CD4-positive, alpha-beta T cell treated with Interleukin-4 for 1 hour (primary cell): ENCODE data around the gene KRTAP4-12.
"Not testable (repeated sequence)": the region's sequence is repeated elsewhere in the genome, so short reads cannot be mapped to it uniquely, and the experiment has no call there.

ENCODE experiments used
- DNase-seq, 2 donors: peaks; one replicate each; pipeline ENCODE4 v3.0.0-alpha.2; 2020 to 2022

KRTAP4-12 gene

DNA sequence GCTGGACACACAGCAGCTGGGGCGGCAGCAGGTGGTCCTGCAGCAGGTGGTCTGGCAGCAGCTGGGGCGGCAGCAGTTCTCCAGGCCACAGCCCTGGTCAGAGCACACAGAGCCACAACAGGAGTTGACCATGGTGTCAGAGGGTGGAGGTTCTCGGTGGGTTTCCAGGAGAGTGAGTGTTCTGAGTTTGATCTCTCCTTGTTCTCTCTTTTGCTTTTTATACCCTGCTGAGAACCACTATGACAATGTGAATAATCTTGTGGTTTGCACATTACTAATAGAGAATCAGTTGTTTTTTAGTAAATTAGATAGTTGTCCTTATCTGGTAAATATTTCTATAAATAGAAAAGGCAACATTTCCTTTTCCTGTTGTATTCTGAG, at the start of gene KRTAP4-12:
KRTAP4-12 (minus strand) TSS at position 192 of the 381 bp plus-strand sequence; CDS start at position 132, 60 bp downstream.
- not testable (repeated sequence) for DNase-seq

DNA sequence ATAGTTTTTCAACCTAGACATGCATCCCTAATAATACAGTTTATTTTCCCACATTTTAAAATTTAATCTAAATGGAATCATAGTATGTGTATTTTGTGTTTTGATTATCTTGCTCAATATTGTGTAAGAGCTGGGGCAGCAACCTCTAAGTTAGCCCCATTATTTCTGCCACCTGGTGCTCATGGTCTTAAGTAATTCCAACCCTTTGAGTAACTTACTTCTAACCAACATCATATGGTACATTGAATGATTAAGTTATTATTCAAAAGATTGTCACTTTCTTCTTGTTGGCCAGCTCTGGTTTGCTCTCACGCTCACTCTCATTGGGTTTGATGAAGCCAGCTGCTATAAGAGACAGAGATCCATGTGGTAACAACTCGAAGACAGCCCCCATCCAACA, 47.9 kb upstream of the KRTAP4-12 start:
- DNase-seq: no peak

DNA sequence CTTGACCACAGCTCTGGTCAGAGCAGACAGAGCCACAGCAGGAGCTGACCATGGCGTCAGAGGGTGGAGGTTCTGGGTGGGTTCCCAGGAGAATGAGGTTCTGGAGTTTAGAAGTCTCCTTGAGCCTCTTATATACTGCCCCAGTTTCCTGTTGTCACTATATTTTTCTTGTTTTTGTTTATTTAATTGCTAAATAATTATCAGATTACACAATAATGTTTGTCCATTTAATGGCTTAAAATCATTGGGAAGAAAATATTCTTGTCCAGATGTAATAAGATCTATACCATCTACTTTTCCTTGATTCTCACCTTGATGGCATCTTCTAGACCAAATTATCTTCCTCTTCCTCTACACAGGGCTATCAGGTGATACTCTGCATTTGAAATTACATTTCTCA, 44.1 kb upstream of the KRTAP4-12 start, which contains the start of gene KRTAP4-3:
KRTAP4-3 (minus strand) TSS at position 101 of the 400 bp plus-strand sequence; CDS start at position 52, 49 bp downstream.
- DNase-seq: no peak

DNA sequence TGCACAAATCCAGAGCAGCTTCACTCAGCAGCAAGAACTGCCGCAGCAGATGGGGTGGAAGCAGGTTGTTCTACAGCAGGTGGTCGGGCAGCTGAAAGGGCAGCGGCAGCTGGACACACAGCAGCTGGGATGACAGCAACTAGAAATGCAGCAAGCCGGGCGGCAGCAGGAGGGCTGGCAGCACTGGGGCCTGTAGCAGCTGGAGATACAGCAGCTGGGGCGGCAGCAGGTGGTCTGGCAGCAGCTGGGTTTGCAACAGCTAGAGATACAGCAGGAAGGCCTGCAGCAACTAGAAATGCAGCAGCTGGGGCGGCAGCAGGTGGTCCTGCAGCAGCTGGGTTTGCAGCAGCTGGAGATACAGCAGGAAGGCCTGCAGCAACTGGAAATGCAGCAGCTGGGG, 43.6 kb upstream of the KRTAP4-12 start:
- no peak for DNase-seq

DNA sequence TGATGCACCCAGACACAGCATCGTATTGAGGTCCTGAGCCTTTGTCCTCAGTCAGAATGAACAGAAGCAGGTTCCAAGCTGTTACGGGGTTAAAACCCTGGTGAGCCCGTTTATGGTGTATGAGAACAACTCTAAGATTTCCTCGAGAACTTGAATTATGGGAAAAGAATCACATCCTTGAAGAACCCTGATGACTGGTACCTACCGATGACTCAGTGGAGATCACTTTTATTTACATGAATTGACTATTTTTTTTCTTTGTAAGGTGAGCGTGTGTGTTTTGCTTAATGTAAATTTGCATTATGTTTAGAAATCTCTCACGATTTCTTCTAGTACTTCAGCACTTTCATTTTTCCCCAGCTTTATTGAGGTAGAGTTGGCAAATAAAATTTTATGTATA, 39.8 kb upstream of the KRTAP4-12 start:
- no peak for DNase-seq

DNA sequence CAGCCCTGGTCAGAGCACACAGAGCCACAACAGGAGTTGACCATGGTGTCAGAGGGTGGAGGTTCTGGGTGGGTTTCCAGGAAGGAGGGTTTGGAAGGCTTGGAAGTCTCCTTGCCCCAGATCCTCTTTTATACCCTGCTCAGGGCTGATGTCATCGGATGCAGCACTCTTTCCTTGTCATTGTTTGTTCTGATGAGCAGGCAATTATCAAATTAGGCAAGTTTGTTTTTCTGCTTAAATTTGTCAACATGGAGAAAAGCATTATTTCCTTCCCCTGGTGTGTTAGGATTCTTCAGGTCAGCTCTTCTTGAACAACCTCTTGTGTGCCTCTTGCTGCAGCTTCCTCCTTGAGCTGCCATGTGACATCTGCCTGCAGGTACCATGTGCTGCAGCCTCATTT, 36.7 kb upstream of the KRTAP4-12 start, which contains the start of gene KRTAP4-4:
KRTAP4-4 (minus strand) TSS at position 101 of the 400 bp plus-strand sequence; CDS start at position 44, 57 bp downstream.
- DNase-seq: no peak

DNA sequence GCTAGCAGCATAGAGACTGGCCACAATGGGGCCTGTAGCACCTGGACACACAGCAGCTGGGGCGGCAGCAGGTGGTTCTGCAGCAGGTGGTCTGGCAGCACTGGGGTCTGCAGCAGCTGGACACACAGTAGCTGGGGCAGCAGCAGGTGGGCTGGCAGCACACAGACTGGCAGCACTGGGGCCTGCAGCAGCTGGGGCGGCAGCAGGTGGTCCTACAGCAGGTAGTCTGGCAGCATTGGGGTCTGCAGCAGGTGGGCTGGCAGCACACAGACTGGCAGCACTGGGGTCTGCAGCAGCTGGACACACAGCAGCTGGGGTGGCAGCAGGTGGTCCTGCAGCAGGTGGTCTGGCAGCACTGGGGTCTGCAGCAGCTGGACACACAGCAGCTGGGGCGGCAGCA, 36.2 kb upstream of the KRTAP4-12 start:
- not testable (repeated sequence) for DNase-seq

DNA sequence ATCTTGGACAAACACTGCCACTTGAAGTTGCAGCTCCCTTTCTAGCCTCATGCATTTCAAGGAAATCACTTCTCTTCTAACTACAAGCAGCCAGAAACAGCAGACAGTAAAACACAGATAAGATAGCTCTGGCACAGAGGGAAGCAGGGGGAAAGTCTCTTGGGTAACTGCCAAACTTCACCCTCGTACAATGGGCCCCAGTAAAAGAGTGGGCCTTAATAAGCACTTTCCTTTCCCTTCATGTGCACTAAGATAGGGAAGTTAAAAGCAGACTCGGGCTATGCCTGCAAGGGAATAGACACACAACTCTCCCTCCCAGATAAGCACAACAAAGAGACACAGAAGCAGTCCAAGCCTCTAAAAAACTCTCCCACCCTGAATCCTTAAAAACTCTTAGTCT, 29.9 kb upstream of the KRTAP4-12 start:
- no peak for DNase-seq

DNA sequence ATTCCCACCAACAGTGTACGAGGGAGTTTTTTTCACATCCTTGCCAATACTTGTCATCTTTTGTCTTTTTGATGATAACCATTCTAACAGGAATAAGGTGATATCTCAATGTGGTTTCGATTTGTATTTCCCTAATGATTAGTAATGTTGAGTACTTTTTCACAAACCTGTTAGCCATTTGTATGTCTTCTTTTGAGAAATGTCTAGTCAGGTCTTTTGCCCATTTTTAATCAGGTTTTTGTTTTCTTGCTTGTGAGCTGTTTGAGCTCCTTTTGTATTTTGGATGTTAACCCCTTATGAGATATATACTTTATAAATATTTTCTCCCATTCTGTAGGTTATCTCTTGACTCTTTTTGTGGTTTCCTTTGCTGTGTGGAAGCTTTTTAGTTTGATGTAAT, 27.5 kb upstream of the KRTAP4-12 start:
- DNase-seq: no peak

DNA sequence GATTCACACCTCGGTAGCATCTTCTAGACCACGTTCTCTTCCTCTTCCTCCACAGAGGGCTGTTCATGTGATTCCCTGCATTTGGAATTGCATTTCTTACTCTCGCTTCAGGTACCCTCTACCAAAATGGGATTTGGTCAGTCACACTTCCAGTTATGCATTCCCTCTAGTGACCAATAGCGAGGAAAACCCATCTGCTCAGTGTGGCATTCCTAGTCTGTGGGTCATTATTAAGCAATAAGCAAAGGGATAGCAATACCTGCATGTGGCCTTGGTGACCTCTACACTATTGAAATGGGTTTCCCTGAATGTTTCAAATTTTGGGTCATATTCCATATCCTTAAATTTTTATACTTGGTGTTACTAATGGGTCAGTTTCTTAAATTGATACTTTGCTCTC, 26.0 kb upstream of the KRTAP4-12 start:
- DNase-seq: no peak

DNA sequence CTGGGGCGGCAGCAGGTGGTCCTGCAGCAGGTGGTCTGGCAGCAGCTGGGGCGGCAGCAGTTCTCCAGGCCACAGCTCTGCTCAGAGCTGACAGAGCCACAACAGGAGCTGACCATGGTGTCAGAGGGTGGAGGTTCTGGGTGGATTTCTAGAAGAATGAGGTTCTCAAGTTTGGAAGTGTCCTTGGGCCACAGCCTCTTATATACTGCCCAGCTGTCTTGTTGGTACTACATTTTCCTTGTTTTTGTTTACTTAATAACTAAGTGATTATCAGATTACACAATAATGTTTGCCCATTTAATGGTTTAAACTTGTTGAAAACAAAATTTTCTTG, 25.6 kb upstream of the KRTAP4-12 start, which contains the start of gene KRTAP4-5:
KRTAP4-5 (minus strand) TSS at position 174 of the 334 bp plus-strand sequence; CDS start at position 116, 58 bp downstream.
- DNase-seq: no peak

DNA sequence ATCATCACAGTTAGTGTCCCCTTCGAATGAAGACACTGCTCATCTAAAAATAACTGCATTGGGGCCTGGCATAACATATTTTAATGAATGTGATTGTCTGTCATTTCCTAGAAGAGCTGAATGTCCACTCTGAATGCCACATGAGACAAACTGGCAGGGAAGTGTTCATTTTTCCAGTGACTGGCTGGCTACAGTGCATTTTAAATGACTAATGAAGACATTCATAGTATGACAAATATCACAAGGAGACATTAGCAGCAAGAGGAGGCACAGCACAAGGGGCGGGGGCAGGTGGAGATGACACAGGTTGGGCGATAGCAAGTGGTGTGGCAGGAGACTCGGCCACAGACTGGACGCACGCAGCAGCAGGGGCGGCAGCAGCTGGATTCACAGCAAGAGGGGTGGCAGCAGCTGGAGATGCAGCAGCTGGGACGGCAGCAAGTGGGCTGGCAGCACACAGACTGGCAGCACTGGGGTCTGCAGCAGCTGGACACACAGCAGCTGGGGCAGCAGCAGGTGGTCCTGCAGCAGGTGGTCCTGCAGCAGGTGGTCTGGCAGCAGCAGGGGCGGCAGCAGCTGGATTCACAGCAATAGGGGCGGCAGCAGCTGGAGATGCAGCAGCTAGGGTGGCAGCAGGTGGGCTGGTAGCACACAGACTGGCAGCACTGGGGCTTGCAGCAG, 25.1 kb upstream of the KRTAP4-12 start:
- DNase-seq: not testable (repeated sequence)

DNA sequence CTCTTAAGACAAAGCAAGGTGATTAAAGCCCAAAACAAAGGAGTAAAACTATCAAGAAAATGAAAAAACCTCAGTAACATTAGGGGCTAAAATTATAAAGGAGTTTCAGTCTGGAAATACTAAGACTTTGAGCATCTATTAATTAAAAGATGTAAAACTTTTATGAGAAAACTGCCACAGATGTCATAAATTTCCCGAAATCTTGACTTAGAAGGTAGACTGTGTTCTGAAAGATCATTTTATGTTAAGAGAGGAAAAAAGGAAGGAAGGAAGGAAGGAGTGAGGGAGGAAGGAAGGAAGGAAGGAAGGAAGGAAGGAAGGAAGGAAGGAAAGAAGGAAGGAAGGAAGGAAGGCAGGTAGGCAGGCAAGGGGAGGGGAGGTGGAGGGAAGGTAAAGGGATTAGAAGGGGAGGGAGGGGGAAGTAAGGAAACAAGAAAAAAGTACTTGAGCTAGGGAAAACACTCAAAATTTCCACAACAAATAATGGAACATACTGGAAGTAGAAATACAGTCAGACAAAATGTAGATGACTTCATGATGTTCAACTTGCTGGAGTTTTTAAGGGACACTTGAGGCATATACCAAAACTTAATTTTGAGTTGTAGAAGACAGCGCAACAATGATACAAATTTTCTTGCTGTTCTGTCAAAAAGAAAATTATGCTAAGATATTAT, 23.7 kb upstream of the KRTAP4-12 start:
- no peak for DNase-seq

DNA sequence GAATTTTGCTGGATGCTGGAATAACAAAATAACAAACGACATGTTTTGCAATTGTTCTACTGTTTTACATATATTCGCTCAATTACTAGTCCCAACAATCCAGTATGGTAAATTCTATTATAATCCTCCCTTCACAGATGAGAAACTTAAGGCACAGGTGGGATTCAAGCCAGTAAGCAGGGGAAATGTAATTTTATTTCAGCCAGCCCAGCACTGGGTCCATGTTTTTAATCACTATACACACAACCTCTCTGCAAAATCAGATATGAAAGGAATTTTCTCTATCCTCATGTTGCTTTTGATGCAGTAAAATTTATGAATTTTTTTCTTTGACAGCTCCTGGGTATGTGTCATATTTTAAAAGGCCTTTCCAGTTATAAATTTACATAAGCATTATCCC, 21.3 kb upstream of the KRTAP4-12 start:
- DNase-seq: no peak

DNA sequence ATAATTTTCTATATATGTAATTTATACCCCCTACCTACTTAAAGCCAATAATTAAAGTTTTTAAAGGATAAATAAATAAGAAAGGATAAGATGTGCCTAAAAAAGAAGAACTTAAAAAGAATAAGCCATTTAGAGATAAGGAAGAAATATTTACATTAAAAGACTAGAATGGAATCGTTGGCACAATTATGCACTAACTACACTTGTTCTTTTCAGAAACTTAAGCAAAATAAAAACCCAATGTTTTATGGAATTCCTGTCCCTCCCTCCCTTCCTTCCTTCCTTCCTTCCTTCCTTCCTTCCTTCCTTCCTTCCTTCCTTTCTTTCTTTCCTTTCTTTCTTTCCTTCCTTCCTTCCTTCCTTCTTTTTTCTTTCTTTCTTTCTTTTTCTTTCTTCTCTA, 20.9 kb upstream of the KRTAP4-12 start:
- no peak for DNase-seq

DNA sequence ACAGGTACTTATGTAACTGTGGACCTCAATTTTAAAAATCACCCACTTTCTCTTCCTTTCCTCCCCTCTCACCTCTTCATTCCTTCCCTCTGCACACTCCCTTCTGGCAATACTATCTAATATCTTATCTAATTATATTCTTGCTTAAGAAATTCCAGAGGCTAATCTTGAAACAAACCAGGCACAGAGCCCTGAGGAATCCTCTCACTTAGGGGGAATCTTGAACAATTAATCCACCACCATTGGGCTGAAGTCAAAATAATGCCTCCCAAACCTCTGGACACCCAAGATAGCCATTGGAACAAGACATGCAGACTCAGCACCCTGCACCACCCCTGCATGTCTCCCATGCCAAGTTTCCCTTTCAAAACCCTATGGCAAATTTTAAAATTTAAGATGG, 17.4 kb upstream of the KRTAP4-12 start:
- DNase-seq: no peak

DNA sequence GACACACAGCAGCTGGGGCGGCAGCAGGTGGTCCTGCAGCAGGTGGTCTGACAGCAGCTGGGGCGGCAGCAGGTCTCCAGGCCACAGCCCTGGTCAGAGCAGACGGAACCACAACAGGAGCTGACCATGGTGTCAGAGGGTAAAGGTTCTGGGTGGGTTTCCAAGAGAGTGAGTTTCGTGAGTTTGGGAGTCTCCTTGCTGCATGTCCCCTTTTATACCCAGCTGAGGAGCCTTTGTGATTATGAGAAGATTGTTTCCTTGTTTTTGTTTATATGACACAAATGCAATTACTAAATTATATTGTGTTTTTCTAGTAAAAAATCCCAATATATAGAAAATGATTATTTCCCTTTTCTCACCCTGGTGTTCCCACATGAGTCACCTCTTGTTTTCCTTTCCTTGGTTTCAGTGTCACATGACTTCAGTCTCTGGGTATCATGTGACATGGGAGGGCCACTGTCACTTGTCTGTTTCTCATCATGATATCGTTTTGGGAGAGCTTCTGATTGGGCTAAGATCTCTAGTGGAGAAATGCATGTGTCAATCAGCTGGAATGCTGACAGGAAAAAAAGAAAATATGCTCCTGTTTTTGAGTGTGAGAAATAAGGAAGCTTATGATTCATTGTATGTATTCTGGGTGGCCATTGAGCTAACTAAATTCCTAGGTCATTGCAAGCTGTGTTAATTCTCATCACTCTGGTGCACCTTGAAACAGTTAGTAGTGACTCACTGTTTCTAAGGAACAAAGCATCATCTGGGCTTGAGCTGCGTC, 16.6 kb upstream of the KRTAP4-12 start, which contains the start of gene KRTAP4-6:
KRTAP4-6 (minus strand) TSS at position 185 of the 772 bp plus-strand sequence; CDS start at position 128, 57 bp downstream.
- DNase-seq: no peak

DNA sequence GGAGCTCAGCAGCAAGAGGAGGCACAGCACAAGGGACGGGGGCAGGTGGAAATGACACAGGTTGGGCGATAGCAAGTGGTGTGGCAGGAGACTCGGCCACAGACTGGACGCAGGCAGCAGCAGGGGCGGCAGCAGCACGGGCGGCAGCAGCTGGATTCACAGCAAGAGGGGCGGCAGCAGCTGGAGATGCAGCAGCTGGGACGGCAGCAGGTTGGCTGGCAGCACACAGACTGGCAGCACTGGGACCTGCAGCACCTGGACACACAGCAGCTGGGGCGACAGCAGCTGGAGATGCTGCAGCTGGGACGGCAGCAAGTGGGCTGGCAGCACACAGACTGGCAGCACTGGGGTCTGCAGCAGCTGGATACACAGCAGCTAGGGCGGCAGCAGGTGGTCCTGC, 15.9 kb upstream of the KRTAP4-12 start:
- DNase-seq: not testable (repeated sequence)

DNA sequence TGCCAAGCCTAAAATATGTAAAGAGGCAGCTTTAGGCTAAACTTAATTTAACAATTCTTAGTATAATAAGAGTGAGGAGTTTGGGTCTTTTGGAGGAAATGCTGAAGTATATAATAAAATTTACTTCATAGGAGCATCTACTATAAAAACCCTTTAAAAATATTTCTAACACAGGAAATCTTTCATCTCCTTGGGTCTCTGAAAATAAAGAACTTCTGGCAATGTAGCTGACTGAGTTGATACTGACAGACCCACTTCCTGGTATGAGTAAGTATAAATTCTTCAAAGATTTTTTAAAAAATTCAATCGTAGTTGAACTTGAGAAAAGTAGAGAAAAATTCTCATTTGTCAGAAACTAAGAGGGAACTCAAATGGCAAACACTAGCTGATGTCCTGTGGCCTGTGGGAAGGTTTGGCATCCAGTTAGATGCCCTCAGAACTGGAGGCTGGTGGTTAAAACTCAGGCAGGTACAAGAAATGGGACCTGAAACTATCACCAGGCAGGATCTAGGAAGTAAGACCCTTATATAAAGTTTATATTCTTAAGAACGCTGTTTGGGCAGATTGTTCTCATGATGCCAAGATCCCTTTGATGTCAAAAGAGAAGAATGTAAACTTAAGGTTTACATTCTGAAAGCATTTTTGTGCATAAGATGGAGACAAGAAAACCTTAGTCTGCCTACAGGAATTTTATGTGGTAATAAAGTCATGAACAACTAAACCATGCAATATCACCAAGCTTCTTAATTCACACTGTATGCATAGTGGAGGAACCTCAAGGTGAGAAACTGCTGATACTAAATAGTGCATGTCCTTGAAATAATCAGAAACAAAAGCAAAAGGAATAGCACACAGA, 10.1 kb upstream of the KRTAP4-12 start:
- no peak for DNase-seq

DNA sequence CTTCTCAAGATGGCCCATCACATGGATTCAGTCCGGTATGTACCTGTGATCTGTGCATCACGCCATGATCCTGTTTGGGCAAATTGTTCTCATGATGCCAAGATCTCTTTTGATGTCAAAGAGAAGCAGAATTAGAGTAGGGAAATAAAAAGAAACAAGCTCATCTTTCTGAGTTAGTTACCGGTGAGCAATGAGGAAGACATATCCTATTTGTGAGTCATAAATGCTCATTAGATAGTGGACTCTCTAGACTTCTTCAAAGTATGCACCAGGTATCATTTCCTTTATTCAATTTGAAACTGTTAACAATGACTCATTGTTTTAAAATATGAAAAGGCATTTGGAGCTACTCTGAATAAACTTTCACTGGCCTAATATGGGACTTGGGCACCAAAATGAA, 8.0 kb upstream of the KRTAP4-12 start:
- no peak for DNase-seq

DNA sequence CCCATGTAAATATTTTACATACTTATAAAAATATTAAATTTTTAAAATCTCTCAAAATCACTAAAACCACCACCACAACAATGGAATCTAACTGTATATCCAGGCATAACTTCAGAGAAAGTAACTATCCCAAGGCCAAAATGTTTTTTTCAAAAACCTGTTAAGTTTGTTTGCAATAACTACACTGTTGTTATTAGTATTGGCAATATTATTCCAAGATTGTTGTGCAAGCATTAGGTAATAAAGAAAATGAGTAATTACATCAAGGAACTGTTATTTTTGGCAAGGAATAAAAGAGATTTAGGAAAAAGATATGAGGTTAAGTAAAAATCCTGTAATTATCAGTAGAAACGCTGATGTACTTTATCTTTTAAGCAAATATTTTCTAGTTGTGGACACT, 3.4 kb upstream of the KRTAP4-12 start:
- DNase-seq: no peak

DNA sequence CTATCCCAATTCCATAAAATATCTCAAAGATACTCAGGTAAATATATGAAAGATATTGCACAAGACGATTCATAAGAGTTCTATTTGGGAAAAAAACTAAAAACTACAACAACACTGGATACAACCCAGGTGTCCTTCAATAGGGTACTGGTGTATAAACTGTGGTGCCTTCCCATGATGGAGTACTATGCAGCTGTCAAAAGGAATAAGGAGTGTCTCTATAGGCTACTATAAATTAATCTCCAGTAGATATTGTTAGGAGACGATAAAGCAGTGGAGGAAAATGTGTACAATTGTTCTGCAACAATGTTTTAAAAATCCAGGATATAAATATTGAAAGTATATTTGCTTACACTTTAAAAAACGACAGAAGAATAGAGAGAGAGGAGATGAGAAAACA, 2.4 kb upstream of the KRTAP4-12 start:
- DNase-seq: no peak

DNA sequence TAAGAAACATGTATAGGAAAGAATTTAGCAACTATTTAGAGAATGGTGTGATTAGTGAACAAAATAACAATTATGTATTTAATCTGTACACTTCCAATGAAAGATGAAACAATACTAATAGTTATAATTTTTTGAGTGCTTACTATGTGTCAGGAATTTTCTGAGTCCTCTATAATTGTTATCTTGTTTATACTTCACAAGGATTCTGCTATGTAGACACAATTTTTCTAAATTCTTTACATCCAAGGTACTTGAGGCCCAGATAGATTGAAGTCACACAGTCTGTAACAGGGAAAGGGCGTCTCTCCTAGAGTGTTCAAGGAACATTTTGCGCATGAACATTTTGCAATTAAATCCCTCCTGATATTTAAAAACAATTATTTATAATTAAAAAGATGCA, 1.1 kb upstream of the KRTAP4-12 start:
- DNase-seq: no peak
